ENCODE results near the gene RFK.

RFK gene

GRCh38 chr9:76413658-76414057, 19.4 kb upstream of the RFK start:
- FAIRE-seq: no peak

GRCh38 chr9:76412638-76413037, 18.4 kb upstream of the RFK start:
- FAIRE-seq (no peak), DNase-seq (ENCODE audit: insufficient read length, low spot score) (no peak)

More at GRCh38 chr9:76413658-76414057, 19.4 kb upstream of the RFK start:
- no peak for DNase-seq (ENCODE audit: insufficient read length, low spot score)

GRCh38 chr9:76405868-76406267, 11.6 kb upstream of the RFK start:
- no peak for FAIRE-seq
- no peak for DNase-seq (ENCODE audit: insufficient read length, low spot score)

GRCh38 chr9:76405340-76405739, 11.1 kb upstream of the RFK start:
- DNase-seq (ENCODE audit: insufficient read length, low spot score): no peak
- FAIRE-seq: no peak

GRCh38 chr9:76404401-76404800, 10.2 kb upstream of the RFK start:
- no peak for DNase-seq (ENCODE audit: insufficient read length, low spot score)
- FAIRE-seq: no peak

- peak; percentile 24 for DNase-seq (ENCODE audit: insufficient read length, low spot score)
- peak; percentile 97 for FAIRE-seq
Measured at GRCh38 chr9:76403352-76403751, 9.1 kb upstream of the RFK start.

- no peak for DNase-seq (ENCODE audit: insufficient read length, low spot score)
- no peak for FAIRE-seq
Measured at GRCh38 chr9:76401580-76402354, 7.5 kb upstream of the RFK start.

- FAIRE-seq: no peak
- DNase-seq (ENCODE audit: insufficient read length, low spot score): no peak
Measured at GRCh38 chr9:76401176-76401575, 7.0 kb upstream of the RFK start.

- DNase-seq (ENCODE audit: insufficient read length, low spot score): no peak
- no peak for FAIRE-seq
Measured at GRCh38 chr9:76400534-76401096, 6.4 kb upstream of the RFK start.

- FAIRE-seq (no peak), DNase-seq (ENCODE audit: insufficient read length, low spot score) (no peak)
Measured at GRCh38 chr9:76399856-76400255, 5.6 kb upstream of the RFK start.

GRCh38 chr9:76396597-76396996, 2.4 kb upstream of the RFK start:
- FAIRE-seq (no peak), DNase-seq (ENCODE audit: insufficient read length, low spot score) (no peak)

- no peak for DNase-seq (ENCODE audit: insufficient read length, low spot score)
- FAIRE-seq: no peak
Measured at GRCh38 chr9:76396144-76396543, 1.9 kb upstream of the RFK start.

GRCh38 chr9:76395381-76395780, 1.2 kb upstream of the RFK start:
- no peak for FAIRE-seq
- no peak for DNase-seq (ENCODE audit: insufficient read length, low spot score)

- peak; percentile 87 for FAIRE-seq
- DNase-seq (ENCODE audit: insufficient read length, low spot score): peak; percentile 24
Measured at GRCh38 chr9:76394960-76395252, 680 bp upstream of the RFK start.

- no peak for DNase-seq (ENCODE audit: insufficient read length, low spot score)
- FAIRE-seq: no peak
Measured at GRCh38 chr9:76390656-76391055, 3.6 kb downstream of the RFK start.

GRCh38 chr9:76379494-76379893, 14.7 kb downstream of the RFK start:
- DNase-seq (ENCODE audit: insufficient read length, low spot score) (no peak), FAIRE-seq (no peak)

GRCh38 chr9:76378367-76379073, 15.7 kb downstream of the RFK start:
- FAIRE-seq: no peak
- DNase-seq (ENCODE audit: insufficient read length, low spot score): no peak

- no peak for FAIRE-seq
- DNase-seq (ENCODE audit: insufficient read length, low spot score): no peak
Measured at GRCh38 chr9:76377791-76378190, 16.4 kb downstream of the RFK start.

GRCh38 chr9:76374783-76375559, 19.3 kb downstream of the RFK start:
- DNase-seq (ENCODE audit: insufficient read length, low spot score): no peak
- no peak for FAIRE-seq

- FAIRE-seq (no peak), DNase-seq (ENCODE audit: insufficient read length, low spot score) (no peak)
Measured at GRCh38 chr9:76373784-76374474, 20.3 kb downstream of the RFK start.

All from GM19239 (cell line).